Activated CD8-positive, alpha-beta T cell treated with anti-CD3 and anti-CD28 coated beads, Interleukin-2, amount 10 ng/mL, durations not matched to agents 7 days and 5 days (primary cell): Measurements from ENCODE around the gene WDR75. TPM values are rescaled to one million over a fixed set of nuclear protein-coding genes. Genes with fewer than 3 reads are reported as not detected.

Source experiments
- ATAC-seq: fragments of 150-1000 bp; cut with Tn5 transposase; one replicate; pipeline ENCODE4 v1.10.0; 2021; ENCODE audit warnings: moderate library complexity
- CTCF ChIA-PET: fragments of 350-600 bp; sonication (Branson Sonifier 250); formaldehyde crosslinking; loops from one replicate; lab custom pipeline; 2021; ENCODE audit warnings: antibody characterized with exemption; lab: Charles Lee
- POLR2A ChIA-PET: fragments of 350-600 bp; sonication (Branson Sonifier 250); formaldehyde crosslinking; loops from one replicate; lab custom pipeline; 2021; ENCODE audit warnings: antibody characterized with exemption; lab: Charles Lee
- DNase-seq: peaks from one replicate; pipeline ENCODE4 v3.0.0-alpha.2; 2020
- H3K27ac Mint-ChIP-seq: one replicate; pipeline ENCODE4 v1.8.0; 2021; ENCODE audit warnings: mild to moderate bottlenecking, mixed read lengths
- H3K27me3 Mint-ChIP-seq: one replicate; pipeline ENCODE4 v1.8.0; 2021; ENCODE audit warnings: low read depth, mixed read lengths
- H3K36me3 Mint-ChIP-seq: one replicate; pipeline ENCODE4 v1.8.0; 2021; ENCODE audit warnings: low read depth, mixed read lengths
- H3K4me1 Mint-ChIP-seq: one replicate; pipeline ENCODE4 v1.8.0; 2021; ENCODE audit warnings: low read depth, mixed read lengths
- H3K4me3 Mint-ChIP-seq: one replicate; pipeline ENCODE4 v1.8.0; 2021; ENCODE audit warnings: mild to moderate bottlenecking, mixed read lengths
- H3K9me3 Mint-ChIP-seq: one replicate; pipeline ENCODE4 v1.8.0; 2022; ENCODE audit warnings: mixed read lengths; ENCODE audit not compliant: insufficient read depth
- total RNA-seq, 2 experiments: library from RNA; stranded (reverse); gene quantifications; one replicate each; pipeline ENCODE4 v1.2.3, GENCODE V29; 2021

The WDR75 gene
- total RNA-seq: 10 to 100 TPM; 42.8 to 44.2 TPM

DNA sequence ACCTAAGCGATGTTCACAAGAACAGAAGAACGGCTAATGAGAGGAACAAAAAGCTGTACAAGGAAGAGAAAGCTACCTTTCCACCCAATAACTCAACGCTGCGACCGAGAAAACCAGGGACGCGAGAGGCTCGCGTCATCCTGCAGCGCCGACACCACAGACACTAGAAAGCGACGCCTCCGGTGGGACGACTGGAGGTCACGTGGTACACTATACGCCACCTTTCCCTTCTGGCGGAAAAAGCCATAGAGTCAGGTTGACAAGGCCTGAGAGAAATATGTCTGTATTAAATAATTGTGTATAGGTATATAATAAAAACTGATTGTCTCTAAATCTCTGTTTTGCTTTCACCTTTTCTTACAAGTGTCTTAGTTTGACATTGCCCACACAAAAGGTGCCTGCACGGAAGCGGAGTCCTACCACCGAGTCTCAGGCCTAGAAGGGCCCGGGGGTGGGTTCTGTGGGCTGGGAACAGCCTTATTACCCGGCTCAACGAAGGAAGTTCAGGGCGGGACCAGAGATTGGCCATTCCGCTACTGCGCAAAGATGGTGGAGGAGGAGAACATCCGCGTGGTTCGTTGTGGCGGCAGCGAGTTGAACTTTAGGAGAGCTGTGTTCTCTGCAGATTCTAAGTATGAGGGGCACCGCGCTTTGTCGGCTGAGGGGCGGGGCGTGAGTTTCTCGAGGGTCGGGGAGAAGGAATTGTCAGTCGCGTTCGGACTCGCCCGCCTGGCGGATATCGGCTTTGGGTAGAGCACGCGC, at the start of gene WDR75:
WDR75 (plus strand) TSS at position 528 of the 762 bp plus-strand sequence; CDS start at position 547, 19 bp downstream.
- H3K36me3 Mint-ChIP-seq: peaks cover 9% of the 10 kb centered on the region
- peaks cover 15% of the 10 kb centered on the region for H3K4me1 Mint-ChIP-seq
- peak; percentile 95 for DNase-seq
- ATAC-seq: peak; percentile 94
- H3K27me3 Mint-ChIP-seq: peaks cover 3% of the 10 kb centered on the region
- CTCF ChIA-PET: interaction anchor here (0.8 to 2.2 kb wide), 9 partner anchors 8 to 322 kb away, joined by 3 to 6 read pairs (median 3); partner anchors contain the start of genes OSGEPL1 and SLC40A1
- no peaks in the 10 kb centered on the region for H3K9me3 Mint-ChIP-seq
- H3K4me3 Mint-ChIP-seq: peak within 1 kb of the TSS; percentile 98
- POLR2A ChIA-PET: interaction anchor here (0.7 to 2.3 kb wide), 7 partner anchors 10 to 322 kb away, joined by 3 to 16 read pairs (median 4); partner anchors contain the start of gene OSGEPL1
- peak within 1 kb of the TSS; percentile 100 for H3K27ac Mint-ChIP-seq

DNA sequence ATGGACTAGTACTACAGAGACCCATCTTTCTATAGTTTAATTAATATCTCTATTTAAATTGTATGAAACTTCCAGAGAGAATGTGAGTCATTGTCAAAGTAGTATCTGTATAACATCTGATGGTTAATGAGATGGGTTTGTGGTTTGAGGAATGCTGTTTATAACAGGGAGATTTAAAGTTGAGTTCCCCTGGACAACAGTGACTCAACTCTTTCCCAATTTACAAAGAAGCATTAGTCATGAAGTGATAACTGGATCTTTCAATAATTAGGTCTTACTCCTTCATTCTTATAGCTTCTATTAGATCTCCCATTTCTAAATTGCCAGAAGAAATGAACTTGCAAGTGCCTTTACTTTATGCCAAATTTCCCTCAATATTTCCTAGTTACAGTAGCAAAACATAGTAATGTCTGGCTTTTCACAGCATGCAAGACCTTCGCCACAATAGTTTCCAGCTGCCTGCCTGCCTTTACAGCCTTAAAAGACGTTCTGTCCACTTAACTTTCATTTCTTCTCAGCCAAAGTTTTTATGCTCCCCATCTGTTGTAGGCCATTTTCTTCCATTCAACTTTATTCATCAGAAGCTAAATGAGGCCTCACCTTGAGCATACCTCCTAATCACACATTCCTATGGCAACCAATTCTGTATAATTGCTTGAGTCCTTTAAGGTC, 47.7 kb upstream of the WDR75 start:
- Mint-ChIP-seq H3K9me3 (no peaks in the 10 kb centered on the region), H3K27me3 (no peaks in the 10 kb centered on the region), H3K4me3 (no peak overlapping the region), H3K36me3 (no peaks in the 10 kb centered on the region), H3K27ac (no peak overlapping the region), H3K4me1 (no peaks in the 10 kb centered on the region)
- DNase-seq (no peak), ATAC-seq (no peak)
- ChIA-PET CTCF (interaction anchor here (2.8 kb wide), 1 partner anchor 251 kb away, joined by 10 read pairs; no protein-coding TSS in a partner anchor), POLR2A (no interaction called here)

DNA sequence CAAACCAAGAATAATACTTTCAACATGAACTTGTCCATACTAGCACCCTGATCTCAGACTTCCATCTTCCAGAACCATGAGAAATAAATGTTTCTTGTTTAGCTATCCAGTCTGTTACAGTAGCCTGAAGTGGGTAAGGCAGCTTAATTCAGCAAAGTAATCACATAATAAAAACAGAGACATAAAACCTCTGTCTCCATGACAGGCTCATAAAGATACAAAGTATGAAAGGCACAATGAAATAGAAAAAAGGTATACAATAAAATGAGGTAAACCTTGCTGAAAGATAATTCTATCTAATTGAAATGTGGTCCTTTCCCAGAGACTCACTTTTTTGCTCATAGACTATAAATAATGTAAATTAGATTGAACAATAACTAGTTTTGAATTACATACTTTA, 46.7 kb upstream of the WDR75 start:
- H3K27me3 Mint-ChIP-seq: no peaks in the 10 kb centered on the region
- no peak overlapping the region for H3K4me3 Mint-ChIP-seq
- ChIA-PET POLR2A (no interaction called here), CTCF (interaction anchor here (2.8 kb wide), 1 partner anchor 252 kb away, joined by 10 read pairs; no protein-coding TSS in a partner anchor)
- no peak overlapping the region for H3K27ac Mint-ChIP-seq
- H3K9me3 Mint-ChIP-seq: no peaks in the 10 kb centered on the region
- ATAC-seq (no peak), DNase-seq (no peak)
- no peaks in the 10 kb centered on the region for H3K4me1 Mint-ChIP-seq
- H3K36me3 Mint-ChIP-seq: no peaks in the 10 kb centered on the region

DNA sequence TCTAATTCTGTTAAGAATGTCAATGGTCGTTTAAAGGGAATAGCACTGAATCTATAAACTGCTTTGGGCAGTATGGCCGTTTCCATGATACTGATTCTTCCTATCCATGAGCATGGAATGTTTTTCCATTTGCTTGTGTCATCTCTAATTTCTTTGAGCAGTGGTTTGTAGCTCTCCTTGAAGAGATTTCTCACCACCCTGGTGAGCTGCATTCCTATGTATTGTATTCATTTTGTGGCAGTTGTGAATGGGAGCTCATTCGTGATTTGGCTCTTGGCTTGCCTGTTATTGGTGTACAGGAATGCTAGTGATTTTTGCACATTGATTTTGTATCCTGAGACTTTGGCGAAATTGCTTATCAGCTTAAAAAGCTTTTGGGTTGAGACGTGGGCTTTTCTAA, 38.3 kb upstream of the WDR75 start:
- no peak overlapping the region for H3K4me3 Mint-ChIP-seq
- H3K9me3 Mint-ChIP-seq: no peaks in the 10 kb centered on the region
- peaks cover 10% of the 10 kb centered on the region for H3K4me1 Mint-ChIP-seq
- H3K36me3 Mint-ChIP-seq: no peaks in the 10 kb centered on the region
- ChIA-PET POLR2A (no interaction called here), CTCF (no interaction called here)
- DNase-seq (no peak), ATAC-seq (no peak)
- no peak overlapping the region for H3K27ac Mint-ChIP-seq
- H3K27me3 Mint-ChIP-seq: no peaks in the 10 kb centered on the region

DNA sequence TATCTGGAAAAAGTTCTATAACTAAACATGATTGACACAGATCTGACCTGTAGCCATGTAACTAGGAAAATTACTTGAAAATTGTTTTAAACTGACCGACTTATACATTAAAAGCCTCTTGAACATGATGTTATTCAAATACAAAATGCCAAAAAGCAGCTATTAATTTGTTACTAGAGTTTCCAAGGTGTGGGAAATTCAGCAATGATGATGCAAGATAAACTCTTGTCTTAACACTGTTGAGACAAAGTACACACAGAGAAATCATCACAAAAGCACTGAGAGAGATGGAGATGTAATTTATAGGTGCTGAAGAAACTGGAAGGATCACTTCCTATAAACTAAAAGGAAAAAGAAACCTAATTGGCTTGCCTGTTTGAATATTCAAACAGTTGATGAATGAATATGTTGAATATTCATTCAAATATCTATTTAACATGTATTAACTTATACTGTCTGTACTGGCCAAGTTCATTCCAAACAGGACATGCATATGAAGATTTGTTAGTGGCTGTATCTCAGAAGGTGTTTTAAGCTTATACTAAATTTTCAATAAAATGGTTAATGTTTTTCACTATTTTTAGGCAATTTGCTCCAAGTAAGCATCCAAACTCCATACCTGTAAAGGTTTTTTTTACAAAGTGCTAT, 34.6 kb upstream of the WDR75 start:
- Mint-ChIP-seq H3K9me3 (no peaks in the 10 kb centered on the region), H3K4me1 (peaks cover 14% of the 10 kb centered on the region), H3K36me3 (no peaks in the 10 kb centered on the region), H3K27me3 (no peaks in the 10 kb centered on the region), H3K27ac (no peak overlapping the region), H3K4me3 (no peak overlapping the region)
- CTCF ChIA-PET: interaction anchor here (0.9 to 1.5 kb wide), 2 partner anchors 264 to 313 kb away, joined by 5 to 12 read pairs; no protein-coding TSS in a partner anchor
- DNase-seq (no peak), ATAC-seq (no peak)
- POLR2A ChIA-PET: no interaction called here

DNA sequence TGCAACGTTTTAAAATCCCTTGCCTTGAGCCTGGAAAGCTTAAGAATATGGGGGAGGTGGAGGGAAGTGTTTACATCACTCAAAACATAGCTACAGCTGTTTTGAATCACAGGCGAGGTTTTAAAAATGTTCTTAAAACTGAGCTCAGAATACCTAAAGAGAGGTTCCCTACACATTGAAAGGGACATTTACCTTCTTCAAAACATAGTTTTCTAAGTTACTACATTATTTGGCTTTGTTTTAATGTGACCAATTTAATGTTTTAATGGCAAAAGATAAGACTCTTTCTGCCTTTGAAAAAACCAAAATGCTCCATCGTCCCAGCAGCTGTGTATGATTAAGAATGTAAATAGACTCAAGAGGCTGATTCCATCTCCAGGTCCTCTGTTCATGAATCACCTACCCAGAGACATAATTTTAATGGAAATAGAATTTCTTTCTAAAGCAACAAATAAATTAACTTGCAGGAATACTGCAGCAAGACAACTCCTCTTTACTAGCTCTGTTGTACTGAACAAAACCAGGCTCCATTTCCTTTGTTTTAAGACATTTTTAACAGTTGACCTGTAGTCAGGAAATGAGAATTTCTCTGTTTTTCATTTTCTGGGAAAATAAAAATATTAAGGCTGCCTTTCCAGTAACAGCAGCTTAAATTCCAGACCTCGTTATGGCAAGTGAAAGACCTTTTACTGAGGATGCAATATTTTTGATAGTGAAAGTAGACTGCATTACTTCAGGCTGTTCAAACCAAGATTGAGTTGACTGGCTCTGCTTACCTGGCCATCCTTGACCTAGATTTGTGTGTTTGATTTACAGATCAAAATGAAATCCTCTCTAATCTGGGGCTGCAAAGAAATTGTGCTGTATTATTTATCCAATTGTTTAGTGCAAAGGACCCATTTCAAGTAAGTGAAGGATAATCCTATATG, 33.7 kb upstream of the WDR75 start:
- Mint-ChIP-seq H3K4me1 (peaks cover 14% of the 10 kb centered on the region), H3K9me3 (no peaks in the 10 kb centered on the region), H3K4me3 (no peak overlapping the region), H3K27me3 (no peaks in the 10 kb centered on the region), H3K27ac (peak overlapping the region; percentile 6), H3K36me3 (no peaks in the 10 kb centered on the region)
- no peak for DNase-seq
- ChIA-PET CTCF (interaction anchor here (0.9 to 1.5 kb wide), 3 partner anchors 264 to 425 kb away, joined by 4 to 12 read pairs (median 5); no protein-coding TSS in a partner anchor), POLR2A (no interaction called here)
- no peak for ATAC-seq

DNA sequence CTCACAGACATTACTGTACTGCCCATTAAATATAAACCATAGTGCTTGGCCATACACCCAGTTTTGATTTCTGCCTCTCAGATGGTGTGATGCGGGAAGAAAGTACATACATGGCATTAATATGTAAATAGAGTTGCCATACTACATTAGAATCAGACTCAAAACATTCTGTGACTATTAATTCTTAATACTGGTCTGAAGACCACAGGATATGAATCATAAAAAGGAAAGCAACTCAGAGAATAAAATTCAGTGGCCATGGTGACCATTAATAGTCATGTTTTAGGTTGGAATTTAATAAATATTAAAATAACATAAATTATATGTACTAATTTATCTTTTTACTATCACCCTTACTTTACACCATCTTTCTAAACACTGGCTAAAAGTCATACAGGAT, 33.0 kb upstream of the WDR75 start:
- POLR2A ChIA-PET: no interaction called here
- Mint-ChIP-seq H3K4me3 (no peak overlapping the region), H3K36me3 (no peaks in the 10 kb centered on the region), H3K27me3 (no peaks in the 10 kb centered on the region), H3K9me3 (no peaks in the 10 kb centered on the region), H3K27ac (no peak overlapping the region), H3K4me1 (peaks cover 14% of the 10 kb centered on the region)
- CTCF ChIA-PET: interaction anchor here (1.1 to 1.5 kb wide), 2 partner anchors 265 to 425 kb away, joined by 4 to 12 read pairs; no protein-coding TSS in a partner anchor
- DNase-seq (no peak), ATAC-seq (no peak)

DNA sequence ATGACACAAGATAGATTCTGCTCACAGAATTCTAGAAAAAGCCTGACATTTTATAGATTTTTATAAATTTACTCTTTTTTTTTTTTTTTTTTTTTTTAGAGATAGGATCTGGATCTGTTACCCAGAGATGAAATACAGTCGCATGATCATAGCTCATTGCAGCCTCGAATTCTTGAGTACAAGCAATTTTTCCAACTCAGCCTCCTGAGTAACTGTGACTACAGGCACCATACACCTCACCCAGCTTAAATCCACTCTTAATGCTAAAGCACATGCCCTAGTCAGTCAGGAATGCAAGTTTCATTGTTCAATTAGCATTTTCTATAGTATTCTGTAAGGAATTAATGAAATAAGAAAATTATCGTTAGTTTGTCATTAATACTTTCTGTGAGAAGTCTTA, 32.1 kb upstream of the WDR75 start:
- Mint-ChIP-seq H3K4me1 (peaks cover 14% of the 10 kb centered on the region), H3K27ac (no peak overlapping the region), H3K9me3 (no peaks in the 10 kb centered on the region), H3K36me3 (no peaks in the 10 kb centered on the region), H3K4me3 (no peak overlapping the region), H3K27me3 (no peaks in the 10 kb centered on the region)
- no peak for DNase-seq
- ChIA-PET CTCF (interaction anchor here (1.0 to 2.1 kb wide), 3 partner anchors 119 to 315 kb away, joined by 3 to 15 read pairs (median 4); no protein-coding TSS in a partner anchor), POLR2A (no interaction called here)
- no peak for ATAC-seq

DNA sequence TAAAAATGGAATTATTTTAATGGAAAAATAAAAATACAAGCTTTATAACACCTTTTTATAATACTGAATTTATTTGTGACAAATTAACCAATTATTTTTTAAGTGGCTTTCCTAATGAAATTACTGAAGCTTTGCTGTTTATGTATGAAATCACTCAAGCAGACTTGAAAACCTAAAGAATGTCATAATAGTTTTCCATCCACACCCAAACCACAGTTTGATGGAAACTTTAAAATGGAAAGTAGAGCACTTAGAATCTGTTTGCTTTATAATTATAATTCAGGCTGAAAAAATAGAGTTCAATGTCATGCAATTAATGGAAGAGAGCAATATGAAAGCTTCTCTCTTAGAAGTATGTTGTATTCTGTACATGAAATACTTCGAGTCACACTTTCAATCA, 31.6 kb upstream of the WDR75 start:
- POLR2A ChIA-PET: no interaction called here

DNA sequence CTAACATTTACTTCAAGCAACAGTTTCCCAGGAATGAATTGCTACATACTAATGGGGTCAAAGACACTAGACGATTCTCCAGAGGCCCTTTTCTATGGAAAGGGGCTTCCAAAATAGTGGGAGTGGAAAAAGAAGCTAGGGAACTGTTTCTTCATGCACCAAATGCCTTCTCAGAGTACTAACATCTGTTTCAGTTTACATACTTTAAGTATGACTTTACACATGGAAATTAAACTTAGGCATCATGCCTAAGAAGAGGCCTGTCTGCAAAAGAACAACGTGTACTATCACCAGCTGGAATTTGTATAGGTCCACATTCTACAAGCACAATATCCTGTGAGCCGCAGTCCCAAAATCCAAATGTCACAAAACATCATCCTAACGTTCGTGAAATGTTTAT, 29.4 kb upstream of the WDR75 start:
- Mint-ChIP-seq H3K9me3 (no peaks in the 10 kb centered on the region), H3K4me1 (peaks cover 14% of the 10 kb centered on the region), H3K4me3 (no peak overlapping the region), H3K36me3 (no peaks in the 10 kb centered on the region), H3K27ac (no peak overlapping the region), H3K27me3 (no peaks in the 10 kb centered on the region)
- ChIA-PET CTCF (interaction anchor here (0.8 to 3.3 kb wide), 12 partner anchors 32 to 1830 kb away, joined by 3 to 29 read pairs (median 4); no protein-coding TSS in a partner anchor), POLR2A (no interaction called here)
- no peak for ATAC-seq
- no peak for DNase-seq

More for the DNA sequence above, 31.6 kb upstream of the WDR75 start:
- DNase-seq: no peak
- no peak overlapping the region for H3K27ac Mint-ChIP-seq
- peaks cover 14% of the 10 kb centered on the region for H3K4me1 Mint-ChIP-seq
- H3K9me3 Mint-ChIP-seq: no peaks in the 10 kb centered on the region
- H3K27me3 Mint-ChIP-seq: no peaks in the 10 kb centered on the region
- no peaks in the 10 kb centered on the region for H3K36me3 Mint-ChIP-seq
- H3K4me3 Mint-ChIP-seq: no peak overlapping the region
- CTCF ChIA-PET: interaction anchor here (1.0 to 2.1 kb wide), 3 partner anchors 120 to 315 kb away, joined by 3 to 15 read pairs (median 4); no protein-coding TSS in a partner anchor
- ATAC-seq: no peak
